Stimulated activated CD8-positive, alpha-beta memory T cell treated with anti-CD3 and anti-CD28 coated beads, Interleukin-12 subunit alpha, Interleukin-12 subunit beta, amount 100 ng/mL, for 4 hours (primary cell): ENCODE data around the gene STRIP1.
"Not testable (repeated sequence)": the region's sequence is repeated elsewhere in the genome, so short reads cannot be mapped to it uniquely, and the experiment has no call there.

Experiments used
- DNase-seq: peaks from one replicate; pipeline ENCODE4 v3.0.0-alpha.2; 2020; ENCODE audit warnings: low read depth

STRIP1 gene

DNA sequence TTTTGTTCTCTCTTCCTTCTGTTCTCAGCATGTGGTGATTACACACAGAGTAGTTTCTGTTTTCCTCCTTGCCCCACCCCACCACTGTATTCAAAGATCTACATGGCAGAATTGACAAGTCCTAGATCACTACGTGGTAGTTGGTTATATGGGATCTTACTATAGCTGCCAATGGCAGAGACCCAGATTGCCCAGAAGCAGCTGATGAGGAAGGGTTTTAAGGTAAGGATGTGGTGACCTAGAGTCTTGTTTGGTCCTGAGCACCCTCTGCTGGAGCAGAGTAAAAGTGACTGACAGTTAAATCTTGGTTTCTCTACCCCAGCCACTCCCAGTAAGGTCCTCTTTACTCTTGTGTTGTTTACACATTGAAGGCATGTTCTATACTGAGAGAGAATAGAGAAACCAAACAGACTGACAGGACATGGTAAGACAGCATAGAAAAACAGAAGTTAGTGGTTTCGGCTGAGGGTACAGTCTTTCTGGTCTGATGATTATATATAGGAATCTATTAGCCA, 22.8 kb upstream of the STRIP1 start:
- no peak for DNase-seq

DNA sequence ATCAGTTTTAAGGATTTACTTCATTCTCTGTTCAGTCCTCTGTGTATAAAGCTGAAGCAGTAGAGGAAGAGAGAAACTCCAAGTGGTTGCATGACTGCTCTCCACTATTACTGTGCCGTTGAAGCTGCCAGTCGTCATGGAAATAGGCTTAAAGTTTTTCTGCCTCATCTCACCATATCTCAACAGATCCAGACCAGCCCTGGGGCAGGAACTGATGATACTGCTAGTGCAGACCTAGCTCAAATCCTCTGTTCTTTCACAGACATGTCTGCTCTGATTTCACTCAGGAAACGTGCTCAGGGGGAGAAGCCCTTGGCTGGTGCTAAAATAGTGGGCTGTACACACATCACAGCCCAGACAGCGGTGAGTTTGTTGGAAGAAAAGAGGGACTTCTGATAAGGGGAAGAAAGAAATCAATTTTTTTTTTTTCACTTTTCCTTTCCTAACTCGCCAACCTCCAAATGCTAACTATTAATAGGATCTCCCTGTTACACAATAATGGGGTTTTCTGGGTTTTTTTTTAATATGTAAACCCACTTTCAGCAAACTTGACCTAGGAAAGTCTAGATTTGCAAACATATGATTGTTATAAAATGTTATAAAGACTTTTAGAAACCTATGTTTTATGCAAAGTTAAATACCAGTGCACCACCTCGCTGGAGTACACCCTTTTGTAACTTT, 22.2 kb upstream of the STRIP1 start:
- DNase-seq, result no peak

DNA sequence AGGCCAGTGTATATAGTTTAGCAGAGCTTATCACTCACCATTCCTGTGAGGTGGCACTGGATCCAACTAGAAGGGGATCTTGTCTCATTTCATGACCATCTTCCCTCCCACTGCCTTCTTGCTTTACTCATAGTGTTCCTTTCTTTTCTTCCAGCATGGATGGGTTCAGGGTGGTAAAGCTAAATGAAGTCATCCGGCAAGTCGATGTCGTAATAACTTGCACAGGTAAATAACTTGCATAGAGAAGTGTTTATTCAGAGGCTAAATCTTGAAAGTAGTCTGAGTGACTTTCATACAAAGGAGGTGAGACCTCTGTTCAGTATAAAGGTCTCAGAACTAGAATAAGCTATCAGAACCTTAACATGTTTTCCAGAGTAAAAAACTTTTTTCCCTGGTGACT, 16.6 kb upstream of the STRIP1 start:
- DNase-seq, result no peak

DNA sequence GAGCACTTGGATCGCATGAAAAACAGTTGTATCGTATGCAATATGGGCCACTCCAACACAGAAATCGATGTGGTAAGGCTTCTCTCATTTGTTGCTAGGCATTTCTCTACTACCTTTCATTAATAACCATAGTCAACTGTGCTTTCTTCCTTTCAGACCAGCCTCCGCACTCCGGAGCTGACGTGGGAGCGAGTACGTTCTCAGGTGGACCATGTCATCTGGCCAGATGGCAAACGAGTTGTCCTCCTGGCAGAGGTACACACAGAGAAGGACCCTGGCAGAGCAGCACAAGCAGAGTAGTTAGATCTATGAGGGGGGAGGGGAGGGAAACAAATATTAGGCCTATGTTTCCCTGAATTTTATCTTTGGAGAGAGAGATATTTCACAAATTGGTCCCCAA, 16.0 kb upstream of the STRIP1 start:
- no peak for DNase-seq

DNA sequence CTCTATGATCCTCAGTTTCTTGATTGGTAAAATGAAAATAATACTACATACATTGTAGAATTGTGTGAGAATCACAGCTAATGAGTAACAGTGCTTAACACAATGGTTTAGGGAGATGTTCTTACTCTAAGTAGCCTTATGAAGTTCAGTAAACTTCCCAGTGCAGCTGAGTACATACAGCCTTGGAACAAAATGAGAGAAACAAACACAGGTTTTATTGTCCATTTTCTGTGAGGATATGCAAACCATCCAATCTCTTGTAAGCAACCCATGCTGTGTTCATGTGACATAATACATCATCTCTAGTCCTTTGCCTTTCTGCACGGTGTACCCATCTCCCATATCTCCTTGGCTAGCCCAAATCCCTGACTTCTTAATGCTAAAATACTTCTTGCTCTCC, 14.7 kb upstream of the STRIP1 start:
- no peak for DNase-seq

DNA sequence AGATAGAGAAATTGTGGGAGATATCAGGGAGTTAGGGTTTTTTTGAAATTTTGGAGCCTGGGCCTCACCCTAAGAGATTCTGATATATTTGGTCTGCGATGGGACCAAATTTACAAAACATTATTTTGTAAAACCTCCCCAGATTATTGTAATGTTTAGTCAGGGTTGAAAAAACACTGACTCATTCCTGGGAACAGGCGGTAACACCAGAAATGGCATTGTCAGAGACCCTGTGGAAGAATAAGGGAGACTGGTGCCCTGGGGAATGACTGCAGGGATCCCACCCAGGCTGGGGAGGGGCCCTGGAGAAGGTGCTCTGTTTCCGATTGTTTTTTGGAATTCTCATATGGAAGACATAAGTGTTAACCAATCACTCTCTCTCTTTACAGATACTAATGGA, 13.1 kb upstream of the STRIP1 start:
- DNase-seq, result no peak

DNA sequence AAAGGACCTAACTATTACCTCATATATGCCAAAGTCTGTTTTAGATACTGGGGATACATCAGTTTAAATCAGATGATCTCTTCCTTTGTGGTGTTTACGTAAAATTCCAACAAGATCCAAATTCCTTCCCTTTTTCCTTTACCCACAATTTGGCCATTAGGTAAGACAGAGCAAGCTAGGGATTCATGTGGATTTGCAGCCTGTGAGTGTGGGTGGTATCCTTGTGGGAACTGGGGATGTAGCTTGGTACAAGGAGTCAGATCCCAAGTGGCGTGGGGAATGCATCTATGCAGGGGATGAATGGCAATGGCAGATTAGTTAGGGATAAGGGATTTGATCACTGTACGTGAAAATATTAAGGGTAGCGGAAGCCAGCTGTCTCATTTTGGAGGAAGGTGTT, 9.8 kb upstream of the STRIP1 start:
- no peak for DNase-seq

DNA sequence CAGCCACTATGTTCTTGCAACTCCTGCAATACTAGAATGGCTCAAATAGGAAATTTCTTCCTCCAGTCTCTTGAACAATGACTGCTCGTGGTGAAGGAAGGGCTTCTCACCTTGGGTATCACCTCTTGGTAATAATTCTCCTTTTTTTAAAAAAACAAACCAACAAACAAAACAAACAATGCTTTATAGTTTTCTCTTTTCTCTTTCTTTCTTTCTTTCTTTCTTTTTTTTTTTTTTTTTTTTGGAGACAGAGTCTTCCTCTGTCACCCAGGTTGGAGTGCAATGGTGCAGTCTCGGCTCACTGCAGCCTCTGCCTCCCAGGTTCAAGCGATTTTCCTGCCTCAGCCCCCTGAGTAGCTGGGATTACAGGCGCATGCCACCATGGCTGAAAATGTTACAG, 3.7 kb upstream of the STRIP1 start:
- not testable (repeated sequence) for DNase-seq

DNA sequence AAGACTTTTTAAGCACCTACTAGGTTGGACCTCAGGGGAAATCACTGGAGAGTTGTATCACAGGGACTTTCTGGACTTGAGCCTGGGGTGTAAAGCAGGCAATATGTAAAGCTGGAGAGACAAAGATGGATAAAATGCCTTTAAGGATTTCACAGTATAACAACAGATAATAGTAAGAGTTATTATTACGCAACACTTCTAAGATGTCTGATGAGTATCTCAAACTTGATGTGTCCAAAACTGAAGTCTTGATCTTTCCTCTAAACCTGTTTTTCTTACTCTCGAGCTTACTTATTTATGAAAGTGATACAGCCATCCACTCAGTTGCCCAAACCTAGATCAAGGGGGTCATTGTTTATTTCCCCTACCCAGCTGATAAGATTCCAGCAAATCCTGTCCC, 2.1 kb upstream of the STRIP1 start:
- DNase-seq, result no peak

DNA sequence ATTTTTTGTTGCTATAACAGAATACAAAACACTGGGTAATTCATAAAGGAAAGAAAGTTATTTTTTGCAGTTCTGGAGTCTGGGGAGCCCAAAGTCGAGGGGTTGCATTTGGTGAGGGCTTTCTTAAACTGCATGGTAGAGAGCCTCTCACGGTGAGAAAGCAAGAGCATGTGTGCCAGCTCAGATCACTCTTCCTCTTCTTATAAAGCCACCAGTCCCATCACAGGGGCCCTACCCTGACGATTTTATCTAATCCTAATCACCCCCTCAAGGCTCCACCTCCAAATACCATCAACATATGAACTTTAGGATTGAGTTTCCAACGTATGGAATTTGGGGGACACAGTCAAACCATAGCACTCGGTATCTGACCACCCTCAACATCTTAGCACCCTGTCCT, 1.0 kb upstream of the STRIP1 start:
- no peak for DNase-seq

DNA sequence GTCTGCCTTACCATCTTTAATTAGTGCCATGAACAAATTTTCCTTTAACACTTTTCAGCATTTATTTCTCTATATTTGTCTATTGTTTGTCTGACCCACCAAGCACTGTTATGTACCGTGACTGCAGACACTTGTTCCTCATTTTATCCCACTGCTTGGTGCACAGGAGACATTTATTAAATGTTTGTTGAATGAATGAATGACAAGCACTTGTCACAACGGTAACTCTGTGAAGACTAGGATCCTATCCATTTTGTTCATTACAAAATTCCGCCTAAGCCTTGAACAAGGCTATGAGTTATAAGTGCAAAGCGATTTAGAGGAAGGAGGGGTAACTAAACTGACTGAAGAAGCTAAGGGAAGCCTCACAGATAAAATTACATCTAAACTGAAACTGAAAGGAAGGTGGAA, 379 bp upstream of the STRIP1 start:
- DNase-seq, result no peak

DNA sequence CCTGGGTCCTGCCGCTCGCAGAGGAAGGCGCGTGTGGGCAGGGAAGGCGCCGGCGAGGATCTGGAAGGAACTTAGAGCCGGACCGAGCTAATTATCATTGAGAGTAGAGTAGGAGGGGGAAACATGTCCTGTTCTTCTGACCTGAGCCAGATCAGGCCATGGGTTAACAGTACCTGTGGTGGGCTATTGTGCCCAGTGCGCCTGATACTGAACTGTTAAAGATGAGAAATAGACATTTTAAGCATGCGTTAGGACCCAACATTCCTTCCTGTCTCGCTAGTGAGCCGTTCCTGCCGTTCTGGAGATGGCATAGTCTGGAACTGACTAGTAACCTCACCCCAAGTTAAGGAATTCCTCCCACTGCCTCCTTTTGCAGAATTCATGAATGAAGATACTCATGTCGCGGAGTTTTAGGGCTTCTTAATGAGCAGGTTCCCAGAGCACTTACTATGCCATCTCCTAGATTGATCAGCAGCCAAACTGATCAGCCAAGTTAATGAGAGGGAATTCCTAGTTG, 870 bp downstream of the STRIP1 start:
- DNase-seq, result no peak

DNA sequence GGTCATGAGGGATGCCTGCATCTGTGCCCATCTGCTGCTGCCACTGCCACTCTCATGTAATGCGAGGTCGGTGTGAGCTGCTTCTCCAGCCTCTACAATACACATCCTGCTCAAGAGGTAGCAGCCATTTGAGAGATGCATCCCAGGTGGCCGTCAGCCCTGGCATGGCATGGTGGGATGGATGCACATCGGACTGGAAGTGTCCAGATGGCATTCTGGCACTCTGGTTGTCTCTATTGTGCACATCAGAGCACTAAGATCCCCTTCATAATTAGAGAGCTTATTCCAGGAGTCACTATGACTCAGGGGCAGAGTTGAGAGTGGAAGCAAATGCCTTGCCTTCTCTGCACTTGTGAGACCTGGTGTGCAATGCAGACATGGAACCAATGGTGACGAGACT, 3.8 kb downstream of the STRIP1 start:
- no peak for DNase-seq

DNA sequence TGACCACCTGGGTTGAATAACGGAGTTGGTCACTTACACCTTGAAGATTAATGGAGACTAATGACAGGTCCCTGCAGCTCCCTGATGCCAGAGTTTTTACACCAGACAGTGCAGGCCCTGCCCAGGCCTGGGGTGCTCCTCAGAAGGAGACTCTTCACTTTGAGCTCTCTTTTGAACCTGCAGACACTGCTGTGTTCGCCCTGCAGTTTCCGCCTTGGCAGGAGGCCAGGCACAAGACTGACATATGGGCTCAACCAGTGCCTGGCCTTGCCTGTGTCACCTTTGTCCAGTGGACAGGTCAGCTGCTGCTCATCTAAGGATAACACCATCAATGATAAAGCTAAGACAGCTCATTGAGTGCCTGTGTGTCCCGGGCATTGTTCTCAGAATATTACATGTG, 5.2 kb downstream of the STRIP1 start:
- DNase-seq, result no peak

DNA sequence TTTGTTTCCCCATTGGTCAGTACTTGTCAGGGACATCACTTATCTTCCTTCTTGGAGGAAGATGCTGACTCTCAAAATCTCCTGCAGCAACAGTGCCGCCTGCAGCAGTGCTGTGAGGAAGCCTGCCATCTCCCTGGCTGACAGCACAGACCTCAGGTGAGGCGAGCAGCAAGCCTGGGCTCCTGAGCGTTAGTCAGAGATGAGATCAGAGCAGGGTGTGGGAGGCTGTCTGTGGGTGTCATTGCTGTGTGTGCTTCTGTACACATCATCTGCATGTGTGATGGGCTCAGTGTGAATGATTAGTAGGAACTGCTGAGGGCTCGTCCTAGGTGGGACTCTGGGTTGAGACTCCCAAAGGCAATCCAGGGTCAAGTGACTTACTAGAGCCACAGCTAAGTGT, 6.1 kb downstream of the STRIP1 start:
- DNase-seq, result no peak

DNA sequence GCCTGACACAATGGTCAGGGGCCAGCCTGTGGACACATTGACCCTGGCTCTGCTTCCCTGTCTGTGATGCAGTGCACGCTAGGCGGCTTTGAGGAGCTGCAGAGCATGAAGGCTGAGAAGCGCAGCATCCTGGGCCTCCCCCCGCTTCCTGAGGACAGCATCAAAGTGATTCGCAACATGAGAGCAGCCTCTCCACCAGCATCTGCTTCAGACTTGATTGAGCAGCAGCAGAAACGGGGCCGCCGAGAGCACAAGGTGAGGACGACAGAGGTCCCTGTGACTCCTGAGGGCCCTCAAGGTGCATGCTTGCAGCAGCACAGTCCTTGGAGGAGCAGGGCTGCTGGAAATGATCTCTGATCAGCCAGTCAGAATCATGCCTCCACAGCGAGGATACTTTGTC, 8.6 kb downstream of the STRIP1 start:
- DNase-seq, result no peak

DNA sequence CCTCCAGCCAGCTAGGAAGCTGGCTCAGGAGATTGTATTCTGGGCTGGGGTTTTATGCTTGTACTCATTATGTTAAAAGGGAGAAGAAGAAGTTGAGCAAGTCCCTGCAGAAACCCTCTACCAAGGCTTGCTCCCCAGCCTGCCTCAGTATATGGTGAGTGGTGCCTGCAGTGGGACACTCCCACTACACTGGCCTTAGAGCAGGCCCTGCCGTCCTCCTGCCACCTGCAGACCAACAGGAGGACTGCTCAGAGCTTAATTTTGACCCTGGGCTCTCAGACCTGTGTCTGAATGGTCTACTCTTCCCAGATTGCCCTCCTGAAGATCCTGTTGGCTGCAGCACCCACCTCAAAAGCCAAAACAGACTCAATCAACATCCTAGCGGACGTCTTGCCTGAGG, 13.0 kb downstream of the STRIP1 start:
- no peak for DNase-seq

DNA sequence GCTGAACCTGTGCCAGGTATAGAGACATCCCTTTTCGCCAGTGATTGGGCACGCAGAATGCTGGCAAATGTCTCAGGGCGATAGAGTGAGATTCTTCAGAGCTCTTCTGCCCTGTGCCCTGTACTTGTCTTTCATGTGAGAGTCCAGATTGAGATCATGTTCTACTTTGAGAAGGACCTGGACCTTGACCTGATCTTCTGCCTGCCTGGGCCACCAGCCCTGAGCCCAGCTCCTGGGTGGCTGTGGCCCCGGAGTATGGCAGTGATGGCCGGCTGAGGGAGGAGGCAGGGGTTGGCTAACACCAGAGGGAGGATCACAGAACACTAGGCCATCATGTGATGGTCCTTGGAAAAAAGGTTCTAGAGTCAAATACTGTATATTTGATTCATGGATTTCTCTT, 13.8 kb downstream of the STRIP1 start:
- no peak for DNase-seq

DNA sequence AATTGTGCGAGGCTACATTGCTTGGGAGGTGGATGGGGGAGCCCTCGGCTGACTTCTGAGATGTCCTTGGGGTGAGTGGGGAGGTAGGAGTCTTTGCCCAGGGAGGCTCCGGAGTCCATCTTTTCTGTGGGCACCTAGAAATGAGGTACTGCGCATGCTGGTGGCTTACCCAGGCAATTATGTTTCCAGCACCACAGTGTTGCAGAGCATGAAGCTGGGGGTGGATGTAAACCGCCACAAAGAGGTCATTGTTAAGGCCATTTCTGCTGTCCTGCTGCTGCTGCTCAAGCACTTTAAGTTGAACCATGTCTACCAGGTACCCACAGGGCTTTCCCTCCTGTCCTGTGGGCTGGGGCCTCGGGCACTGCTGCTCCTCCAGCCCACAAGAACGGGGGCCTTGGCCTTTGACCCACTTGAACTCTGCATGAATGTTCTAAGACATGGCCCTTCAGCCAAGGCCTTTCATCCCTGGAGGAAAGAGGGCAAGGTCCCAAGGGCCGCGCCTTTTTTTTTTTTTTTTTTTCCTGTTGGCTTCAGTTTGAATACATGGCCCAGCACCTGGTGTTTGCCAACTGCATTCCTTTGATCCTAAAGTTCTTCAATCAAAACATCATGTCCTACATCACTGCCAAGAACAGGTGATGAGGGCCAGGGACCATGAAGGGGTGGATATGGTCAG, 14.6 kb downstream of the STRIP1 start:
- DNase-seq, result no peak

DNA sequence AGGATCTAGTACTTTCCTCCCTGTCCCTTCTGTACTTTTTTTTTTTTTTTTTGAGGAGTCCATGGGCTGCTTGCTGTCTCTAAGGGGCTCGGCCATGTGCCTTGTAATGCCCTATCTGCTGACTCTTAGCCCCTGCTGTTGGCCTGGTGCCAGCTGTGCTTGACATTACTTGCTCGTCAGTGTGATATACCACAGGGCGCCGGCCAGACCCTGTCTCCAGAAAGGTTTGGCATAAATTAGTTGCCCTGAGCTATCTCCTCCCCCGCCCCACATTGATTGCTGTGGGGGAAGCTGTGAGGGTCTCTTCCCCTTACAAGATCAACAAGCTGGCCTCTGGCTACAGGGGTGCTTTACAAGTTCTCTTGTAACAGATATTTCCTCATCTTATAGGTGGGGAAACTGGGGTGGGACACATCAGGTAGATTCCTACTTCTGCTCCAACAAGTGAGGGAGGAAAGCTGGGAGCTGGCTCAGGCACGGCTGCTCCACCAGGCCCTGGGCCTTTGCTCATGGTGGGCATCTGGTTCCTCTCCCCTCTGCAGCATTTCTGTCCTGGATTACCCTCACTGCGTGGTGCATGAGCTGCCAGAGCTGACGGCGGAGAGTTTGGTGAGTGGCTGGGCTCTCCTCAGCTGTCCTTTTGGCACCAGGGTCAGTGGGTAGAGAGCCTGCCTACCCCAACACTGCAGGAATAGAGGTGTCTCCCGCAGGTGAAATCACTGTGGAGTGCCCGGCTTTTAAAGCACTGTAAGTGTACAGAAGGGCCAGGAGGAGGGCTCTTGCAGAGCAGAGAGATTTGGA, 15.6 kb downstream of the STRIP1 start:
- no peak for DNase-seq

DNA sequence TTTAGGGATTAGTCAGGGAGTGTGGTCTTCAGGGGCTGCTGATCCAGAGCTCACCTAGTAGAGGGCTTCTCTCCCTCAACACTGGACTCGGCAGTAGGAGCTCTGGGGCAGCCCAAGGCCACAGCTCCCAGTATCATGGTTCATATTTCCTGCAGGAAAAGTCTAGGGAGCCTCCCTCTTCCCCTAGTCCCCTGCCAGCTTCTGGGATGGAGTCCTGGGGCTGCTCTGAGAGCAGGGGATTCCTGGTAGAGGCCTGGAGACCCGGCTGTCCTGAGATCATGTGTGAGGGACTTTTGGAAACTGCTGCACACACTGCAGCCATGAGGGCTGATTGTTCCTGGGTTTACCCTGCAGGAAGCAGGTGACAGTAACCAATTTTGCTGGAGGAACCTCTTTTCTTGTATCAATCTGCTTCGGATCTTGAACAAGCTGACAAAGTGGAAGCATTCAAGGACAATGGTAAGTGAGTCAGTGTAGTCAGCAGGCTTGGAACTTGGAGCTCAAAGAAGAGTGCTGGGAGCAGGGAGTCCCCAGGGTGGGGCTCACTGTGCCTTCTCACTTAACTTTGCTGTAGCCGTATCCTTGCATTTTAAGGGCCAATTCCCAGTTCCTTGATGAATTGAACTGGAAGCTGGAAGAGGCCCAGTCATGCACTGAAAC, 16.3 kb downstream of the STRIP1 start:
- no peak for DNase-seq

DNA sequence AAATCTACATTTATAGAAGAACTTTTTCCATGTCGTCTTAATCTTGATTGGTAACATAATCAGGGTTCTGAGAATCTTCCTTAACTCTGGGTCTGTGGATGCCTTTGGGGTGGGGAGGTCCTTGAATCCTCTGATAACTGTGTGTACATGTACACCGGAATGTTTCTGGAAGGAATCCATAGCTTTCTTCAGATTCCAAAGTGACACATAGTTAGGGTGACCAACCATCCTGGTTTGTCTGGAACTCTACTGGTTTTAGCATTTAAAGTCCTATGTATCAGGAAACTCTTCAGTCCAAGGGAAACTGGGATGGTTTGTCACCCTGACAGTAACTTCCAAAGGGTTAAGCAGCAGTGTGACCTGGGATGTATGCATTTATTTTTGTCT, 16.8 kb downstream of the STRIP1 start:
- no peak for DNase-seq
